HEK293 (cell line): ENCODE results near the gene NCK1.

Experiments used
- CTCF ChIA-PET: fragments of 350-600 bp; formaldehyde crosslinking; extraction: SDS; loops from one replicate; lab custom pipeline; 2021; ENCODE audit warnings: antibody characterized with exemption; lab: Yijun Ruan, JAX
- POLR2A ChIA-PET: fragments of 300-600 bp; formaldehyde crosslinking; extraction: SDS; loops from one replicate; lab custom pipeline; 2020; ENCODE audit warnings: antibody characterized with exemption, inconsistent platforms; lab: Yijun Ruan, JAX
- H3K27ac ChIP-seq: fragments of 200-500 bp; sonication (Bioruptor generic); 2 replicates; pipeline ENCODE4 v1.5.1; 2014; ENCODE audit warnings: low read depth, low read length, control low read depth, inconsistent platforms; ENCODE audit errors: extremely low read depth
- H3K36me3 ChIP-seq, 2 experiments: fragments of 200-500 bp in 1 of 2; sonication (Bioruptor generic) in 1 of 2; 1 replicate in 1 of 2; 2 replicates in 1 of 2; pipeline ENCODE4 v1.5.1; 2014 to 2017; ENCODE audit warnings: inconsistent platforms in 2 of 2, low read length in 2 of 2; ENCODE audit not compliant: control insufficient read depth in 2 of 2, insufficient read depth in 1 of 2
- H3K4me1 ChIP-seq: fragments of 200-500 bp; sonication (Bioruptor generic); 2 replicates; pipeline ENCODE4 v1.5.1; 2014; ENCODE audit warnings: mild to moderate bottlenecking, low read length, inconsistent platforms; ENCODE audit not compliant: control insufficient read depth, insufficient read depth
- H3K4me3 ChIP-seq: 2 replicates; pipeline ENCODE4 v1.5.1; 2011; ENCODE audit warnings: low read depth, mild to moderate bottlenecking, control low read depth, low read length, moderate library complexity
- H3K9me3 ChIP-seq: fragments of 200-500 bp; sonication (Bioruptor generic); 2 replicates; pipeline ENCODE4 v1.5.1; 2014; ENCODE audit warnings: low read depth, low read length, inconsistent platforms; ENCODE audit not compliant: control insufficient read depth, insufficient read depth
- GLIS1 ChIP-seq: fragments of 450-650 bp; formaldehyde crosslinking; IDR thresholded peaks from 2 replicates; pipeline ENCODE4 v1.5.1; 2016; ENCODE audit warnings: missing biosample characterization, missing genetic modification characterization
- GLIS2 ChIP-seq: fragments of 450-650 bp; formaldehyde crosslinking; IDR thresholded peaks from 2 replicates; pipeline ENCODE4 v1.5.1; 2016; ENCODE audit warnings: missing biosample characterization, missing genetic modification characterization
- MZF1 ChIP-seq: fragments of 450-650 bp; formaldehyde crosslinking; IDR thresholded peaks from 2 replicates; pipeline ENCODE4 v1.5.1; 2017; ENCODE audit warnings: missing biosample characterization, missing genetic modification characterization, borderline replicate concordance
- OSR2 ChIP-seq: fragments of 450-650 bp; formaldehyde crosslinking; IDR thresholded peaks from 2 replicates; pipeline ENCODE4 v1.5.1; 2016; ENCODE audit warnings: missing biosample characterization, missing genetic modification characterization
- SETDB1 ChIP-seq: IDR thresholded peaks from one replicate; pipeline ENCODE4 v1.6.1; 2017; ENCODE audit warnings: mild to moderate bottlenecking, low read length, moderate library complexity, mixed read lengths; ENCODE audit not compliant: insufficient read length
- ZBTB21 ChIP-seq: fragments of 450-650 bp; formaldehyde crosslinking; IDR thresholded peaks from 2 replicates; pipeline ENCODE4 v1.5.1; 2017; ENCODE audit warnings: missing biosample characterization, missing genetic modification characterization
- ZNF155 ChIP-seq: fragments of 450-650 bp; formaldehyde crosslinking; IDR thresholded peaks from 2 replicates; pipeline ENCODE4 v1.5.1; 2016; ENCODE audit warnings: missing biosample characterization, missing genetic modification characterization
- ZNF16 ChIP-seq: fragments of 450-650 bp; formaldehyde crosslinking; IDR thresholded peaks from 2 replicates; pipeline ENCODE4 v1.5.1; 2016; ENCODE audit warnings: low read depth, missing biosample characterization, missing genetic modification characterization
- ZNF202 ChIP-seq: fragments of 450-650 bp; formaldehyde crosslinking; IDR thresholded peaks from 2 replicates; pipeline ENCODE4 v1.5.1; 2016; ENCODE audit warnings: missing biosample characterization, missing genetic modification characterization, borderline replicate concordance
- ZNF248 ChIP-seq: fragments of 450-650 bp; formaldehyde crosslinking; IDR thresholded peaks from 2 replicates; pipeline ENCODE4 v1.5.1; 2017; ENCODE audit warnings: missing biosample characterization, missing genetic modification characterization
- ZNF280D ChIP-seq: fragments of 450-650 bp; formaldehyde crosslinking; IDR thresholded peaks from 2 replicates; pipeline ENCODE4 v1.5.1; 2016; ENCODE audit warnings: missing biosample characterization, missing genetic modification characterization
- ZNF335 ChIP-seq: fragments of 450-650 bp; formaldehyde crosslinking; conservative IDR thresholded peaks from 2 replicates; pipeline ENCODE4 v1.5.1; 2016; ENCODE audit warnings: missing biosample characterization, missing genetic modification characterization
- ZNF394 ChIP-seq: fragments of 450-650 bp; formaldehyde crosslinking; IDR thresholded peaks from 2 replicates; pipeline ENCODE4 v1.5.1; 2016; ENCODE audit warnings: missing biosample characterization, missing genetic modification characterization, mild to moderate bottlenecking, moderate library complexity, borderline replicate concordance
- ZNF398 ChIP-seq: fragments of 450-650 bp; formaldehyde crosslinking; IDR thresholded peaks from 2 replicates; pipeline ENCODE4 v1.5.1; 2017; ENCODE audit warnings: missing biosample characterization, missing genetic modification characterization
- ZNF555 ChIP-seq: fragments of 450-650 bp; formaldehyde crosslinking; conservative IDR thresholded peaks from 2 replicates; pipeline ENCODE4 v1.5.1; 2017; ENCODE audit warnings: missing biosample characterization, mild to moderate bottlenecking, missing genetic modification characterization, inconsistent platforms
- ZNF626 ChIP-seq: fragments of 450-650 bp; sonication (Bioruptor Pico); formaldehyde crosslinking; IDR thresholded peaks from 2 replicates; pipeline ENCODE4 v1.5.1; 2018; ENCODE audit warnings: missing biosample characterization, missing genetic modification characterization, inconsistent platforms
- ZNF658 ChIP-seq: fragments of 450-650 bp; formaldehyde crosslinking; IDR thresholded peaks from 2 replicates; pipeline ENCODE4; 2016; ENCODE audit warnings: missing biosample characterization, missing genetic modification characterization
- ZNF701 ChIP-seq: fragments of 450-650 bp; formaldehyde crosslinking; IDR thresholded peaks from 2 replicates; pipeline ENCODE4 v1.5.1; 2016; ENCODE audit warnings: missing biosample characterization, missing genetic modification characterization
- ZNF707 ChIP-seq: fragments of 450-650 bp; formaldehyde crosslinking; IDR thresholded peaks from 2 replicates; pipeline ENCODE4 v1.5.1; 2016; ENCODE audit warnings: missing biosample characterization, missing genetic modification characterization

The NCK1 gene

GRCh38 chr3:136932978-136933772 is 71.2 kb downstream of the NCK1 start (continued):
- TF ChIP-seq ZNF626 (tag by site-specific recombination) (no peak), ZNF701 (tag by site-specific recombination) (no peak)

- CTCF ChIA-PET, result no interaction called here
- H3K9me3 ChIP-seq, result no peaks in the 10 kb centered on the region
- peak; percentile 56 for TF ChIP-seq SETDB1
- TF ChIP-seq ZNF398, result no peak
- TF ChIP-seq ZNF202 (tag by site-specific recombination), result no peak
- TF ChIP-seq, all 188 proteins: peak for 1
- POLR2A ChIA-PET, result no interaction called here
- Histone ChIP-seq H3K36me3 (peaks cover 0 to 4% of the 10 kb centered on the region in 2 experiments; a peak in 1 of 3 replicates), H3K27ac (no peak overlapping the region), H3K4me3 (no peak overlapping the region), H3K4me1 (no peaks in the 10 kb centered on the region)
Observed at GRCh38 chr3:136937175-136937574, 75.2 kb downstream of the NCK1 start.

GRCh38 chr3:136937851-136938250 is 75.8 kb downstream of the NCK1 start:
- POLR2A ChIA-PET, result no interaction called here
- CTCF ChIA-PET, result no interaction called here
- Histone ChIP-seq H3K4me1 (no peaks in the 10 kb centered on the region), H3K9me3 (no peaks in the 10 kb centered on the region), H3K4me3 (no peak overlapping the region), H3K36me3 (peaks cover 0 to 4% of the 10 kb centered on the region in 2 experiments; a peak in 1 of 3 replicates), H3K27ac (no peak overlapping the region)
- no peak for TF ChIP-seq ZNF248 (tag by site-specific recombination)
- no peak for TF ChIP-seq ZBTB21 (tag by site-specific recombination)
- no peak for TF ChIP-seq OSR2 (tag by site-specific recombination)
- no peak for TF ChIP-seq ZNF280D
- TF ChIP-seq GLIS1 (tag by site-specific recombination), result no peak
- no peak for TF ChIP-seq ZNF155 (tag by site-specific recombination)
- no peak for TF ChIP-seq ZNF394 (tag by site-specific recombination)
- no peak for TF ChIP-seq ZNF555 (tag by site-specific recombination)
- no peak for TF ChIP-seq ZNF658
- no peak for TF ChIP-seq MZF1 (tag by site-specific recombination)
- no peak for TF ChIP-seq ZNF335 (tag by site-specific recombination)
- no peak for TF ChIP-seq ZNF16 (tag by site-specific recombination)
- TF ChIP-seq GLIS2, result no peak
- no peak for TF ChIP-seq ZNF707
